NCI-H2081 (cell line): ENCODE results near the gene ADCY9.
A peak's percentile ranks its signal among the peaks of the same experiment; 100 is the strongest.
"Not testable (repeated sequence)": the region's sequence is repeated elsewhere in the genome, so short reads cannot be mapped to it uniquely, and the experiment has no call there.

Source experiments
- DNase-seq, 2 experiments: peaks; one replicate each; lab custom pipeline; 2025; lab: John Stamatoyannopoulos, UW

Gene ADCY9

DNA sequence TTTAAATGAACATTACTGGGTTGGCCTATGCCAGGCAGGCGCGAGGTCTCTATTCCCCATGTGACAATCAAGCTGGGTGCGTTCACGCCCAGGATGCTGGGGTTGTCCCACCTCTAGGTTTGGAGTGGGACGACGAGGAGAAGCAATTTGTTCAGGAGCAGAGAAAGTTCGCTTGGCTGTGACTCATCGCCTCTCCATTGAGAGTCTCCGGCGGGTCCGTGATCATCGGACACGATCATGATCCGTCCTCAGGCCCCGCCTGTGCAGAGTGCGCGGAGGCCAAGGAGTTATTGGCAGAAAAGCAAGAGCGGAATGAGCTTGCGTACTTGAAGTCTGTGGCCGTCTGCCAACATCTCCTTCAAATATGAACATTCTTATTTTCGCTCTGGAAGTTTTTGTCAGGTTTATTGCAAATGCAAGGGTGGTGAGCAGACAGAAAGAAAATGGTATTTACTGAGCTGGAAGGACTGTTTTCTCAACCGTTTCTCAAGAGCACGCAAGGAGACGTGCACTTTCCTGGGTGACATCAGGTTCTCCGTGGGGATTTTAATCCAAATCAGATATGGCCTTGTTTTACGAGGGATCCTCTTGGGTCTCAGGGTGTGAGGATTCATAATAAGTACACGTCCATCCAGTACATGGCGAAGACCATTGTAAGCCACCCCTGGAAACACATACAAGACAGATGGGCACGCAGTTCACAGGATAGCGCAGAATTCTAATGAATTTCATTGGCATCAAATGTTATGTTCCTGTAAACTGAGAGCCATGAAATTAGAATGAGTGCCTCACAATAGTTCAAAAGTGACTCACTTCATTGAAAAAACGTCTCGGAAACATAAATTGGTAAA, 165.7 kb downstream of the ADCY9 start:
- no peak for DNase-seq

DNA sequence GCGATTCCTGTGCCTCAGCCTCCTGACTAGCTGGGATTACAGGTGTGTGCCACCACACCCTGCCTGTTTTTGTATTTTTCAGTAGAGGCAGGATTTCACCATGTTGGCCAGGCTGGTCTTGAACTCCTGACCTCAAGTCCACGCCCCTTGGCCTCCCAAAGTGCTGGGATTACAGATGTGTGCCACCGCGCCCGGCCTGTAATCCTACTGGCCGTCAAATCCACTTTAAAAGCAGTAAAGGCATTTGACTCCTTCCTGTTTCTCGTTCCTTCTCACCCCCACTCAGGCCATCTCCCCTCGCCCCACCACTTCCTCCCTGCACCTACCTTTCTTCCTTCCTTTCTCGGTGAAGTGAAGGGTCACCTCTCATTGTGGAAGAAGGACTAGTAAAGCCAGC, 166.3 kb downstream of the ADCY9 start:
- no peak for DNase-seq

DNA sequence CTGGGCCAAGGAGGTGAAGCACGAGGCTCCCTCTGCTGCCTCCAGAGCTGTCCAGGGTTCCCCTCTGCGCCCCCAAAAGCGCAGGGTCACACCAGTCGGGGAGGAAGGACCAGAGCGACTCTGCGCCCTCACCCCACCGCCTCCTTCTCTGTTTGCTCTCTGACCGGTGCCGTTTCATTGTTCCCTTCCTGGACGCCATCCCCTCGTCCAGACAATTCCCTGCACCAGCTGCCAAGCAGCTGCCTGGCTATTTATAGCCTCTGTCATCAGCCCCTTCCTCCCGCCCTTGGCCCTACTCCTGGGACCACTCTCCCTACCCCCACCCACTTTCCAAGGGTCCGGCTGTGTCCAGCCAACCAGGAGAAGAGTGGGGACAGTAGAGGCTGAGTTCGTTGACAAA, 167.0 kb downstream of the ADCY9 start:
- DNase-seq = no peak

DNA sequence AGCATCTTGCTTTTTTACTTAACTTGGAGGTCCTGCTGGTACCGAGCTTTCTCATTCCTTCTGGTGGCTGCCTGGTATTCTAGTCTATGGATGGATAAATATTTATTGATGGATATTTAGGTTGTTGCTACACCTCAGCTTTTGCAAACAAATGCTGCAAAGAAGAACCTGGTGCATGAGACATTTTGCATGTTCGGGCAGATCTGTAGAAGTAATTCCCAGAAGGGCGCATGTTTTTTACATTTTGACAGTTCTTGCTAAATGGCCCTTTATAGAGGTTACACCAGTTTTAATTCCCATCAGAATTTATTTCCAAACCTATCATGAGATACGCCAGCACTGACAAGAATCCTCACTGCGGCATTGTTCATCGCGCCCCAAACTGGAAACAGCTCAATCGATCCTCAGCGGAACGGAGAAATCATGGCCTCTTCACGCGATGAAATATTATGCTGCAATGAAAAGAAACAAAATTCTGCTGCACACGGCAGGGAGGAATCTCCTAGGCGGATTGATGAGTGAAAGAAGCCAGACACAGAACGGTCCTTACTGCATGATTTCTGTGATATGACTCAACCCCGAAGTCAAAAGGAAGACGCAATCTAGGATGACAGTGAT, 167.8 kb downstream of the ADCY9 start:
- no peak for DNase-seq

DNA sequence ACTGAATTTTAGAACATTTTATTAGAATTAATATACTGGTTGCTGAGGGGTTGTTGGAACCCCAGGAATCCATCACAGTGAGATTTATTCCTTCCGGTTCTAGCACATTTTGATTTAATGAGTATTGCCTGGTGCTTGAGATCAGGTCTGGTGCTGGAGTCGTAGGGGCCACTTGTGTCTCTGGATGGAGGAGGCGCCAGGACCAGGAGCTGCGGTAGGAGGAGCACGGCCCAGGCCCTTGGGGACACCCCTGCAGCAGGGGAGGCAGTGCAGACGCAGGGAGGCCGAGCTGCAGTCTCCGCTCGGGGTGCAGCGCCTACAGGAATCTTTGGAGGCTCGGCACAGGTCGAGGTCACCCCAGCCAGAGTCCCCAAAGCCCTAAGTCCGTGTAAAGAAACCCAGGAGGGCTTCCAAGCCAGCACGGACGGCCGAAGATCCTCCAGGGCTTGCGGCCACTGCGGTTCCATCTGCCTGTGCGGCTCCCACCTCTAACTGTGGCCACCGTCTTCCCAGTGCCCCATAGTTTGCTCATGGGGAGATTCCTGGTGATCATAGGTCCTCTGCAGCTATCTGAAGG, 169.6 kb downstream of the ADCY9 start:
- no peak for DNase-seq

DNA sequence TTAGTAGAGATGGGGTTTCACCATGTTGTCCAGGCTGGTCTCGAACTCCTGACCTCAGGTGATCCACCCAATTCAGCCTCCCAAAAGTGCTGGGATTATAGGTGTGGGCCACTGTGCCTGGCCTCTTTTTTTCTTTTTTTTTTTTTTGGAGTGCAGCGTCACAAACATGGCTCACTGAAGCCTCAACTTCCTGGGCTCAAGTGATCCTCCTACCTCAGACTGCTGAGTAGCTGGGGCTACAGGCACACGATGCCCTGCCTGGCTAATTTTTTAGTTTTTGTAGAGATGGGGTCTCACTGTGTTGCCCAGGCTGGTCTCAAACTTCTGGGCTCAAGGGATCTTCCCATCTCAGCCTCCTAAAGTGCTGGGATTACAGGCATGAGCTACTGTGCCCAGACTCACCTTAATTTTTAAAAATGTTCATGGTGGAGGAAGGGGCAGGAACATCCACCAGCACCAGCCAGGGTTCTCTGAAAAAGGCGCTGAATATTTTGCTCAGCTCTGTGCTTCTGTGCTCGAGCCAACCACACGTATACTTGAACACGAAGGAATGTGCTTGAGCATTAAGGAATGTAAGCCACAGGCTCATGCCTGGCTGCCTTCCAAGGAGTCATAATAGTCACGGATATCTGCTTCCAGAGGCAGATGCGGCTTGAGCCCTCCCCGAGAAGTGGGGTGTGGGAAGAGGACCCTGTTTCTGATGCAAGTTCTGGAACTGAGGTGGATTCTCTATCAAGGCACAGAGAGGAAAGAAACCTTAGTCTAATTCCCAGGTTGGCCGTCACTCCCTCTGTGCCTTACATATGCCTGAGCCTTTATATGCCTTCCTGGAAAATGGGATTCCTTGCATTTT, 170.3 kb downstream of the ADCY9 start:
- no peak for DNase-seq

DNA sequence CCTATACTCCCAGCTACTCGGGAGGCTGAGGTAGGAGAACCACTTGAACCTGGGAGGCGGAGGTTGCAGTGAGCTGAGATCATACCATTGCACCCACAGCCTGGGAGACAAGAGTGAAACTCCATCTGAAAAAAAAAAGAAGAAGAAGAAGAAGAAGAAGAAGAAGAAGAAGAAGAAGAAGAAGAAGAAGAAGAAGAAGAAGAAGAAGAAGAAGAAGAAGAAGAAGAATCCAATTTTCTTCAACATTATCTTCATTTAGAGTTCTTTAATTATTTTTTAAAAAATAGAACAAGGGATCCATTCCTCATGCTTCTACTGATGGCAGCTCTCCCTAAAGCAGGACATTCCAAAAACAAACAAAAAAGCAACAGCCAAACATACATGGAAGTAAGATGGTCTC, 171.8 kb downstream of the ADCY9 start:
- DNase-seq = not testable (repeated sequence)

DNA sequence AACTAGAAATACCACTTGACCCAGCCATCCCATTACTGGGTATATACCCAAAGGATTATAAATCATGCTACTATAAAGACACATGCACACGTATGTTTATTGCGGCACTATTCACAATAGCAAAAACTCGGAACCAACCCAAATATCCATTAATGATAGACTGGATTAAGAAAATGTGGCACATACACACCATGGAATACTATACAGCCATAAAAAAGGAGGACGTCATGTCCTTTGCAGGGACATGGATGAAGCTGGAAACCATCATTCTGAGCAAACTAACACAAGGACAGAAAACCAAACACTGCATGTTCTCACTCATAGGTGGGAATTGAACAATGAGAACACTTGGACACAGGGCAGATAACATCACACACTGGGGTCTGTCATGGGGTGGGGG, 174.1 kb downstream of the ADCY9 start:
- DNase-seq = not testable (repeated sequence)

DNA sequence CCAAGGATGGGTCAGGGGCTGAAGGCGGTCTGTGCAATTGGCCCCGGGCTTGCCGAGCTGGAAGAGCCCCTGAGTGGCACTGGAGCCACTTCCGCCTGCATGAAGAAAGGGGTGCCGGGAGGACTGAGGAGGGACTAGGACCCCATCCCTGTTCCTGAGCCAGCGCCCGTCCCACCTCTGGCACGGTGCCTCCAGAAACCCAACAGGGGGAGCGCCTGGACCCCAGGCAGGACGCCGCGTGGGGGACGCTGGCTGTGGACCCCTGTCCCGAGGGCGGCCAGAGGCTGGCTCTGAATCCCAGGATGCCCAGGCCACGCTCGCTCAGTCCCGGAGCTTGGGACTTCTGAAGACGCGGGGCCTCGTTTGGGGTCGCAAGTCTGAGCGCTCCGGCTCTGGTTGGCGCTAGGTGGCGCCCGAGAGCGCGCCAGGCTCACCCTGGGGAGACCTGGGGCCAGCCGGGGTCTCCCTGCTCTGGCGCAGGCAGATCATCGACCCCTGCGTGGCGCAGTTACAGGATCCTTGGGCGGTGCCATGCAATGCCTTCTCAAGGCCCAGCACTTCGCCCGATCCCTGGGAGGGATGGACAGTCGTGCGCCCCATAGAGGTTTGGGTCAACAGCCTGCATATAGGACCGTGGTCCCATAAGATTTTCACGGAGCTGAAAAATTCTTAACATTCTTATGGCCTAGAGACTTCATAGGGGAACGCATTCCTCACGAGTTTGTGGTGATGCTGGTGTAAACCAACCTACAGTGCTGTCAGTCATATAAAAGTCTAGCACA, 177.2 kb downstream of the ADCY9 start:
- peak; percentile 37 to 43 for DNase-seq

DNA sequence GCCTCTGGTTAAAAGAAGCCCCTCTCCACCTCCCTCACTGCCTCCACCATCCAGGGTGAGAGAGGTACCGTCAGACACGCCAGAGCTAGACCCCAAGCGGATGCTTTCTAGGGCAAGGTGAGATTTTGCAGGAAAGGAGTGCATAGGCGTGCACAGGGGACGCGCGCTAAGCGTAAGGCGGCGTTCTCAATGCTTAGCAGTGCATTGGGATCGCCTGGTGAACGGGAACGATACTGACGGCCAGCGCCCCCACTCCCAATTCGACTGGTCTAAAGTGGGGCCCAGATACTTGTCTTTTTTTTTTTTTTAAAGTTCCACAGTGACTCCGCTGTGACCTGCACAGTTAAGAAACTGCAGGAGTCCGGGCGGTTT, 177.8 kb downstream of the ADCY9 start:
- no peak for DNase-seq

DNA sequence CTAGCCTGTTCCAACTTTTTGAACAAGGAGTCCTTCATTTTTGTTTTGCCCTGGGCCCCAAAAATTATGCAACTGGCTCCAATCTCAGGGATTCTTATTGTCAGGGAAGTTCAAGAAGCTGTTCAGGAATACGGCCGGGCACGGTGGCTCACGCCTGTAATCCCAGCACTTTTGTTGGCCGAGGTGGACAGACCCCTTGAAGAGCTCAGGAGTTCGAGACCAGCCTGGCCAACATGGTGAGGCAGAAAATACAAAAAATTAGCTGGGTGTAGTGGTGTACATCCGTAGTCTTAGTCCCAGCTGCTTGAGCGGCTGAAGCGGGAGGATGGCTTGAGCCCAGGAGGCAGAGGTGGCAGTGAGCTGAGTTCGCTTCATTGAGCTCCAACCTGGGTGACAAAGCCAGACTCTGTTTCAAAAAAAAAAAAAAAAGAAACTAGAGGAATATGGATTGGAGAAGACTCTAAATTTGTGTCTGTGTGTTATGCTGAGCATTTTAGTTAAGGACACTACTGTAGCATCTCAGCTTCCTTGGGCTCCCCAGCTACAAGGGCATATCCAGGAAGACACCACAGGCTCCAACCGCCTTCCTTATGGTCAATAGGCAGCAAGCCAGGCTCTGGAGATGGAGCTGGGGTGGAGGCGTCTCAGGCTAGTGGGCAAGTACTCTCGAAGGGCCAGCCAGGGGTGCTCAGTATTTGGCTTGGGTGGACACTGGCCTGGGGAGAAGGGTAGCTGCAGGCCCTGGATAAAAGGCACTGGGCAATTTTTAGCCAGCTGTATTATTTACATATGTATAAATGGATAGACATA, 179.0 kb downstream of the ADCY9 start:
- no peak for DNase-seq

DNA sequence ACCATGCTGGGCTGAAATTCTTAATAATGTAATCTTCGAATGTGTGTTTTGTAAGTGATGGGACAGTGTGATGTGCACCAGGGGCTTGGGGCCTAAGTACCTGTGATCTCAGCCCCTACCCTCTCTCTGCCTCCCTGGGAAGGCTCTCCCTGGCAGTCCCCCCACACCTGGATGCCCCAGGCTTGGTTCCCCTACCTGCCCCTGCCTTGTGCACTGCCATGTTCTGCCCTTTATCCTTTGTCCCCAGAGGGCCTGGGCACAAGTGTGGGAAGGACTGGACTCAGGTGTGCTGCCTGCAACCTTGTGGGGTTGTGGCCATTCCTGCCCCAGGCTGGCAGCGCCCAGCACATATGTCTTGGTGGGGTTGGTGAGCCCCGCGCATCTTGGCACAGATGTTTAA, 180.3 kb downstream of the ADCY9 start:
- no peak for DNase-seq

DNA sequence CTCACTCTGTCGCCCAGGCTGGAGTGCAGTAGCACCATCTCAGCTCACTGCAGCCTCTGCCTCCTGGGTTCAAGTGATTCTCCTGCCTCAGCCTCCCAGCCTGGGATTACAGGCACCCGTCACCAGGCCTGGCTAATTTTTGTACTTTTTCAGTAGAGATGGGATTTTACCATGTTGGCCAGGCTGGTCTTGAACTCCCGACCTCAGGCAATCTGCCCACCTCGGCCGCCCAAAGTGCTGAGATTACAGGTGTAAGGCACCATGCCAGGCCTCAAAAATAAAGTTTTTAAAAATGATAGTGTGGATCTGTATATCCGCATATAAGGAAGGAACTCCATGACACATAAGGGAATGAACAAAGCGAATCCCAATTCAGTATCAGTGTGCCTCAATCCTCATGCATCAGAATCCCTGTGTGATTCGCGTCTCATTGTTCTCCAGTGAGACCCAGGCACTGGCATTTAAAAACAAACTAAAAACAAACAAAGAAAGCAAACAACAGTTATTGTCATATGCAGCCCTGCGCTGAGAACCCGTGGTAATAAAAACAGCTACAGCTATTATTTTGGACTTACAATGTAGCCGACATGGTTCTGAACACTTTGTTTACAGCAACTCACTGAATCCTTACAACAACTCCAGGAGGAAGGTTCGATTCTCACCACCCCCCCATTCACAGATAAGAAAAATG, 181.6 kb downstream of the ADCY9 start:
- peak in 1 of 2 experiments; percentile 9 for DNase-seq

DNA sequence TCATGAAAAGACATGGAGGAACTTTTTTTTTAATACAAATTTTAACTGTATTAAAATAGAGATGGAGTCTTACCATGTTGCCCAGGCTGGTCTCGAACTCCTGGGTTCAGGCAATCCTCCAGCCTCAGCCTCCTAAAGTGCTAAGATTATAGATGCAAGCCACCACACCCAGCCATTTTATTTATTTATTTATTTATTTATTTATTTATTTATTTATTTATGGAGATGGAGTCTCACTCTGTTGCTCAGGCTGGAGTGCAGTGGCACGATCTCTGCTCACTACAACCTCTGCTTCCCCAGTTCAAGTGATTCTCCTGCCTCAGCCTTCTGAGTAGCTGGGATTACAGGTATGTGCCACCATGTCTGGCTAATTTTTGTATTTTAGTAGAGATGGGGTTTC, 189.1 kb downstream of the ADCY9 start:
- not testable (repeated sequence) for DNase-seq

DNA sequence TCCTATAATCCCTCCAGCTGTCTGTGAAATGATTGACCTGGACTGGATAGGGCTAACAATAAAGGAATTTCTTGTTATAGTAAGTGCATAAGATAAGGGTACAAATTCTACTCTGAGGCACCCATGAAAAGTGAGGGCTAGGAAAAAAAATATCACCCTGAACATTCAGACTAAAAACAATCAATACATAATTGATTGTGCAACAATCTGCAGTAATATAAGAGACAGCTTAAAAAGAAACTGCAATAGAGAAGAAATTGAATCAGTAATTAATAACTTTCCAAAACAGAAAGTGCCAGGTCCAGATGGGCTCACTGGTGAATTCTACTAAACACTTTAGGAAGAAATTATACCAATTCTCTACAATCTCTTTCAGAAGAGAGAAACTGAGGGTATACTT, 191.5 kb downstream of the ADCY9 start:
- DNase-seq = no peak

DNA sequence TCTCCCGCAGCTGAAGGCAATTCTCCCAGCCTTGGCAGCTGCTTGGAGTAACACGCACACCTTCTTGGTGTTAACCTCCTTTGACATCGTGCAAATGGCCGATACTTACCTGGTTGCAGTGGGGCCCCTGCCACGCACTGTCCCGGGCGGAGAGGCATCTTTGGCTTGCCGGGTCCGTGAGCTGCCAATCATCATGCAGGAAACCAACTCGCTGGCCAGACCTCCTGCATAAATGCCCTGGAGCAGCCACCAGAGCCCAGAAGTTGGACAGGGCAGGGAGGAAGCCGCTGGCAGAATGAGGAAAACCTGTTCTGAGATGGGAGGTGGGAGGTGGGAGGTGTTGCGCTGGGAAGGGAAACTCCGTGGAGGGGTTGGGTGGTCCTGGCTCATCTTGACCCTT, 194.0 kb downstream of the ADCY9 start:
- DNase-seq = no peak

DNA sequence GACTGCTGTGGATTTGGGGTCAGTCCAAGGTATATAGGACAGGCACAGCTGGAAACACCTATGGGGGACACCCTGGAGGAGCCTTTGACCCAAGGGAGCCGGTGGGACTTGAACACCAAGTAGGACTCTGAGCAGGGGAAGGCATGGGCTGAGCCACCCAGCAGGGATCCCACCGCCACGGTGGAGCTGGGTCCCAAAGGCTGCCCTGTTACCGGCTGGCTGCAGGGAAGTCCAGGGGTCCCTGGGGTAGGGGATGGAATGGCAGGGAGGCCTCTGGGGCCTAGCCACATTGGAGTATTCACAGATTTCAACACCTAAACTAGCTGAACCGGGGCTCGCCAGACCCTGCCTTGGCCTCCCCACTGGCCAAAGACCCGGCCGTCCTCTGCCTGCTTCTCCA, 196.0 kb downstream of the ADCY9 start:
- no peak for DNase-seq

DNA sequence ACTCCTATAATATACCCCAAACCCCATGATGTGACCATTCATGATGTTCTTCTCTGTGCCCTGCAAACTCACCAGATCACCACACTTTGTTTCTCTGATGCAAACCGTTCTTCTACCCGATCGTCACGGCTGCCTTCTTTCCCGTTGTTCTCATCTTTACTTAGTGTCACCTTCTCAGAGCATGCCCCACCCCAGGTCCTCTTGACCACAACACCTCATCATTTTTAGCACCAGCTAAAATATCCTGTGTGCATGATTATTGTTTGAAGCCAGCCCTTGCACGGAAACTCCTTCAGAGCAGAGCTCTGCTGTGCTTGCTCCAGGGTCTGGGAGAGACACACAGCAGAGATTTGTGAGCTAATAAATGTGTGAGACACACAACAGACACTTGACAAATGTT, 196.8 kb downstream of the ADCY9 start:
- DNase-seq = no peak

DNA sequence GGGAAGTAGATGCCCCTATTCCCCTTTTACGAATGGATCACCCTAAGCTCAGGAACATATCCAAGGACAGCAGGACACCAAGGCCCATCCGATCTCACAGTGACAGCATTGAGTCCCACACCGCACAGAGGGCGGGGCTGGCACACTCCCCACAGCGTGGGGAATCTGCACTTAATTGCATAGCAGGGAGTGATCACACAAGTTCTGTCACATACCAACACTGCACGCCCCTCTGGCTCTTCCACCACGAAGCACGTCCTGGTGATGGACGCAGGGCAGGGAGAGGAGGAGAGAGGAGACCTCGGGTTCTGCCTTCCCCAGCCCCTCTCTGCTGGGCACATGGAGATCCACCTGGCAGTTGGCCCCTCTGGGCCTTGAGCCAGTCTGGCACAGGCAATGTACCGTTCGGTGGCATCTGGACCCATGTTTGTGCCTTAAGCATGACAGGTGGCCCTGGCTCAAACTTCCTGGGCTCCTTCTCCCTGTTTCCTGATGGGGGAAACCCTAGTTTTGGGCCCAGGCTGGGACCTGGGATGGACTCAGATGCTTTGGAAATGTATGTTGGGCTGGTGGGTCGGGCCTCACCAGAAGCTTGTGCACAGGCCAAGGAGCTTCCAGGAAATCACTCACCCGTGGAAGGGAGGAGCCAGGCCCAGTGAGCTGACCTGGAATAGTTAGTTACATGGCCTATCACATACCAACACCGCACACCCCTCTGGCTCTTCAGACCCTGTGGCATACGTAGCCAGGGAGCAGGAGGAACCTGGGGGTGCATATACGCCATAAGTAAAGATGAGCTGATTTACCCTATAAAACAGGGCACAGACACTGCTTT, 200.6 kb downstream of the ADCY9 start:
- DNase-seq = no peak
